ENCODE measurements around the gene CERS2. TPM values are rescaled to one million over a fixed set of nuclear protein-coding genes. Genes with fewer than 3 reads are reported as not detected.

Gene CERS2
- total and polyA plus RNA-seq, 12 donors, result 56.5 to 104 (median 76.8) TPM

- H3K4me1 ChIP-seq, result peaks cover 0 to 28% (median 10%) of the 10 kb centered on the region in 9 donors
- intact Hi-C loops (cut with DNase I), result loop anchor here in 6 of 10 donors (2.0 to 10.0 kb wide), 6 partner anchors 45 to 223 kb away; partner anchors contain the start of genes ARNT (in 3 of the 6) and CERS2 (in 3 of the 6)
- peaks cover 0 to 55% (median 41%) of the 10 kb centered on the region in 9 donors for H3K36me3 ChIP-seq
- no peak overlapping the region for H3K4me3 ChIP-seq
- ATAC-seq (no peak), DNase-seq (no peak)
- H3K9me3 ChIP-seq, result peaks cover 0 to 24% (median 8%) of the 10 kb centered on the region in 11 donors
- 95 to 98% methylated on average over 4 of the region's 4 CpGs for WGBS, 2 donors
- TF ChIP-seq, protein P1, sequence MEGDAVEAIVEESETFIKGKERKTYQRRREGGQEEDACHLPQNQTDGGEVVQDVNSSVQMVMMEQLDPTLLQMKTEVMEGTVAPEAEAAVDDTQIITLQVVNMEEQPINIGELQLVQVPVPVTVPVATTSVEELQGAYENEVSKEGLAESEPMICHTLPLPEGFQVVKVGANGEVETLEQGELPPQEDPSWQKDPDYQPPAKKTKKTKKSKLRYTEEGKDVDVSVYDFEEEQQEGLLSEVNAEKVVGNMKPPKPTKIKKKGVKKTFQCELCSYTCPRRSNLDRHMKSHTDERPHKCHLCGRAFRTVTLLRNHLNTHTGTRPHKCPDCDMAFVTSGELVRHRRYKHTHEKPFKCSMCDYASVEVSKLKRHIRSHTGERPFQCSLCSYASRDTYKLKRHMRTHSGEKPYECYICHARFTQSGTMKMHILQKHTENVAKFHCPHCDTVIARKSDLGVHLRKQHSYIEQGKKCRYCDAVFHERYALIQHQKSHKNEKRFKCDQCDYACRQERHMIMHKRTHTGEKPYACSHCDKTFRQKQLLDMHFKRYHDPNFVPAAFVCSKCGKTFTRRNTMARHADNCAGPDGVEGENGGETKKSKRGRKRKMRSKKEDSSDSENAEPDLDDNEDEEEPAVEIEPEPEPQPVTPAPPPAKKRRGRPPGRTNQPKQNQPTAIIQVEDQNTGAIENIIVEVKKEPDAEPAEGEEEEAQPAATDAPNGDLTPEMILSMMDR (IDR thresholded peaks at IDR 0.05), result no peak
- no peaks in the 10 kb centered on the region for H3K27me3 ChIP-seq
- no peak overlapping the region for H3K27ac ChIP-seq
Observed at GRCh38 chr1:150927624-150928023, 47.0 kb downstream of the CERS2 start.

- Histone ChIP-seq H3K9me3 (peaks cover 0 to 11% (median 0%) of the 10 kb centered on the region in 11 donors), H3K27me3 (no peaks in the 10 kb centered on the region), H3K27ac (peak within 1 kb of the TSS in 9 of 10 donors; percentile 57 to 93 (median 83)), H3K4me3 (peak within 1 kb of the TSS; percentile 49 to 81 (median 70)), H3K36me3 (peaks cover 0 to 41% (median 29%) of the 10 kb centered on the region in 9 donors), H3K4me1 (peaks cover 0 to 31% (median 10%) of the 10 kb centered on the region in 9 donors)
- DNase-seq (peak; percentile 93 to 96), ATAC-seq (peak; percentile 98 to 99 (median 99))
- intact Hi-C loops (cut with DNase I), result loop anchor here in 6 of 10 donors (2.0 to 10.0 kb wide), 6 partner anchors 46 to 221 kb away; partner anchors contain the start of genes ARNT (in 3 of the 6) and CERS2 (in 3 of the 6)
- TF ChIP-seq, protein P1 (IDR thresholded peaks at IDR 0.05), result peak in 6 of 9 donors; percentile 7 to 33 (median 20)
- WGBS, 2 donors, result 1% methylated on average over 39 of the region's 39 CpGs
Observed at GRCh38 chr1:150926097-150926741, 48.4 kb downstream of the CERS2 start, which contains the start of gene SETDB1. Gene SETDB1 (plus strand): TSS chr1:150926363. CDS start chr1:150927715, 1,352 bp downstream.

DNA sequence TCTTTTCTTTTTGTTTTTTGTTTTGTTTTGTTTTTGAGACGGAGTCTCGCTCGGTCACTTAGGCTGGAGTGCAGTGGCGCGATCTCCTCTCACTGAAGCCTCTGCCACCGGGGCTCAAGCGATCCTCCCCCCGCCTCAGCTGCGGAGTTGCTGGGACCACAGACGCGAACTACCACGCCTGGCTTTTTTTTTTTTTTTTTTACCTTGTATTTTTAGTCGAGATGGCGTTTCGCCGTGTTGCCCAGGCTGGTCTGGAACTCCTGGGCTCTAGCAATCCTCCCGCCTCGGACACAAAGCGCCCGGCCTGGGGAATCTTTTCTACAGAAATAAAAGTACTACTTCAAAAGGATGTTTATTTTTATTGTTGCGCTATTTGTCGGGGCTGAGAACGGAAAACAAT lies 49.6 kb downstream of the CERS2 start:
- TF ChIP-seq, protein P1 (IDR thresholded peaks at IDR 0.05), result no peak
- peaks cover 0 to 31% (median 10%) of the 10 kb centered on the region in 9 donors for H3K4me1 ChIP-seq
- intact Hi-C loops (cut with DNase I), result loop anchor here in 5 of 10 donors (5.0 to 10.0 kb wide), 4 partner anchors 47 to 220 kb away; partner anchors contain the start of genes CERS2 (in 3 of the 5) and ARNT (in 2 of the 5)
- H3K27ac ChIP-seq, result peak overlapping the region in 2 of 10 donors; percentile 83 to 93
- WGBS, 2 donors, result 50 to 77% methylated on average over 23 of the region's 23 CpGs
- no peaks in the 10 kb centered on the region for H3K27me3 ChIP-seq
- H3K4me3 ChIP-seq, result peak overlapping the region in 8 of 10 donors; percentile 63 to 81 (median 72)
- H3K36me3 ChIP-seq, result peaks cover 0 to 30% (median 19%) of the 10 kb centered on the region in 9 donors
- ATAC-seq (no peak), DNase-seq (no peak)
- H3K9me3 ChIP-seq, result peaks cover 0 to 4% (median 0%) of the 10 kb centered on the region in 11 donors

DNA sequence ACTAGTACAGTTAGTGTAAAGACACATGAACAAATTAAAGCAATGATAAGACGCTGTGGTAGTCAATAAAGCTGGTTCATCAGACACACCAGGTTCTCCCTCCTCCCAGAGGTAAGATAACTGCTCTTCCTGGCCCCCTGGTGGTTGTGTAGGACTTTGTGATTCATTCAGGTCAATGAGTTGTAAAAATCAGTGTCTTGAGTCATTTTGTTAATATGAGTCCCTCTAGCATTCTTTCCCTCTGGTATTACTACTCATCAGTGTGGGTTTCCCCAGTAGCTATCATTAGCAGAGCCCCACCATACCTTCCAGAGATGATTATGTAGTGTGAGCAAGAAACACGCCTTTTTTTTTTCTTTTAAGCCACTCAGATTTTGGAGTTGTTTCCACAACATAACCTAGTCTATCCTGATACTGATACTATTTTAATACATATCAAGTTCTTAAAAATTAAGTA lies 52.1 kb downstream of the CERS2 start:
- Histone ChIP-seq H3K4me3 (no peak overlapping the region), H3K27ac (no peak overlapping the region), H3K36me3 (peaks cover 0 to 4% (median 0%) of the 10 kb centered on the region in 9 donors), H3K27me3 (no peaks in the 10 kb centered on the region), H3K9me3 (no peaks in the 10 kb centered on the region), H3K4me1 (peaks cover 0 to 23% (median 10%) of the 10 kb centered on the region in 9 donors)
- WGBS, 2 donors, result 42 to 48% methylated on average over 2 of the region's 2 CpGs
- peak in 1 of 2 donors; percentile 63 for DNase-seq
- TF ChIP-seq, protein P1 (IDR thresholded peaks at IDR 0.05), result peak; percentile 40 to 78 (median 70)
- intact Hi-C loops (cut with DNase I), result loop anchor here in 5 of 10 donors (5.0 to 10.0 kb wide), 4 partner anchors 45 to 218 kb away; partner anchors contain the start of gene ARNT (in 3 of the 5)
- peak in 2 of 8 donors; percentile 22 to 36 for ATAC-seq
